ENCODE measurements around the gene ALKBH1. TPM values are rescaled to one million over a fixed set of nuclear protein-coding genes. Genes with fewer than 3 reads are reported as not detected.

ALKBH1 gene
- total RNA-seq, 1 donor from 2014 or later: 15.2 TPM

DNA sequence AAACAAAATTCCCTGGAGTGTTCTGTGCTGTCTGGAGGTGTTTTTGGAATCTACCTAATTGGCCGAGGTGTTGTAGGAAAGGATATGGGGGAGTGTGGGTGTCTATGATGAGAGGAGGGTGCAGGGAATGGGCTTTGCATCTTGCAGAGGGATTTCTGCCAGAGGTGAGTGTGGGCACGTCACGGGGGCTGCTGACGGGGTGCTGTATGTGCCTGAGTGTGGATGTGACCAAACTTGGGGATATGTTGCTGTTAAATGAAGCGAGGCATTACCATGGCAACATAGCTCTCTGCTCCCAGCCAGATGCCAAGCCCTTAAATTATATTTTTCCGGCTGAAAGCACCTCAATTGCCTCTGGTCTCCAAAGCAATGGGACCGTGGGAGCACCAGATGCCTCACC is 47.1 kb downstream of the ALKBH1 start:
- peaks cover 5% of the 10 kb centered on the region for H3K4me1 Mint-ChIP-seq (ENCODE audit: low read depth, unreplicated experiment)
- no peaks in the 10 kb centered on the region for H3K9me3 Mint-ChIP-seq (ENCODE audit: unreplicated experiment)
- Histone ChIP-seq H3K79me2 (ENCODE audit: insufficient read depth, low read length) (no peaks in the 10 kb centered on the region), H3K27me3 (ENCODE audit: insufficient read depth, low read length) (no peaks in the 10 kb centered on the region), H4K20me1 (ENCODE audit: insufficient read depth, low read length) (no peaks in the 10 kb centered on the region), H3K4me1 (ENCODE audit: insufficient read depth, low read length) (peaks cover 3% of the 10 kb centered on the region), H3K9me3 (ENCODE audit: insufficient read depth, low read depth, low read length) (no peaks in the 10 kb centered on the region), H2AFZ (ENCODE audit: low read depth, low read length) (peak overlapping the region; percentile 16), H3K9ac (ENCODE audit: low read length) (no peak overlapping the region), H3K4me3 (ENCODE audit: insufficient read depth, low read depth, low read length) (peak overlapping the region; percentile 23), H3K4me2 (ENCODE audit: low read length) (peak overlapping the region; percentile 64), H3K27ac (ENCODE audit: low read depth, low read length) (no peak overlapping the region), H3K36me3 (ENCODE audit: insufficient read depth, low read length) (no peaks in the 10 kb centered on the region)
- peaks cover 3% of the 10 kb centered on the region for H3K36me3 Mint-ChIP-seq (ENCODE audit: low read depth, unreplicated experiment)
- no peak for TF ChIP-seq EZH2 (IDR thresholded peaks at IDR 0.05; ENCODE audit: insufficient read depth, low read length)
- TF ChIP-seq, protein P1, sequence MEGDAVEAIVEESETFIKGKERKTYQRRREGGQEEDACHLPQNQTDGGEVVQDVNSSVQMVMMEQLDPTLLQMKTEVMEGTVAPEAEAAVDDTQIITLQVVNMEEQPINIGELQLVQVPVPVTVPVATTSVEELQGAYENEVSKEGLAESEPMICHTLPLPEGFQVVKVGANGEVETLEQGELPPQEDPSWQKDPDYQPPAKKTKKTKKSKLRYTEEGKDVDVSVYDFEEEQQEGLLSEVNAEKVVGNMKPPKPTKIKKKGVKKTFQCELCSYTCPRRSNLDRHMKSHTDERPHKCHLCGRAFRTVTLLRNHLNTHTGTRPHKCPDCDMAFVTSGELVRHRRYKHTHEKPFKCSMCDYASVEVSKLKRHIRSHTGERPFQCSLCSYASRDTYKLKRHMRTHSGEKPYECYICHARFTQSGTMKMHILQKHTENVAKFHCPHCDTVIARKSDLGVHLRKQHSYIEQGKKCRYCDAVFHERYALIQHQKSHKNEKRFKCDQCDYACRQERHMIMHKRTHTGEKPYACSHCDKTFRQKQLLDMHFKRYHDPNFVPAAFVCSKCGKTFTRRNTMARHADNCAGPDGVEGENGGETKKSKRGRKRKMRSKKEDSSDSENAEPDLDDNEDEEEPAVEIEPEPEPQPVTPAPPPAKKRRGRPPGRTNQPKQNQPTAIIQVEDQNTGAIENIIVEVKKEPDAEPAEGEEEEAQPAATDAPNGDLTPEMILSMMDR (IDR thresholded peaks at IDR 0.05; ENCODE audit: insufficient read depth, low read depth, low read length): no peak
- H3K27me3 Mint-ChIP-seq (ENCODE audit: low read depth, unreplicated experiment): no peaks in the 10 kb centered on the region
- FAIRE-seq: no peak
- no peak overlapping the region for H3K27ac Mint-ChIP-seq (ENCODE audit: unreplicated experiment)
- DNase-seq (ENCODE audit: low read depth): peak; percentile 44
- no peak overlapping the region for H3K4me3 Mint-ChIP-seq (ENCODE audit: unreplicated experiment)

DNA sequence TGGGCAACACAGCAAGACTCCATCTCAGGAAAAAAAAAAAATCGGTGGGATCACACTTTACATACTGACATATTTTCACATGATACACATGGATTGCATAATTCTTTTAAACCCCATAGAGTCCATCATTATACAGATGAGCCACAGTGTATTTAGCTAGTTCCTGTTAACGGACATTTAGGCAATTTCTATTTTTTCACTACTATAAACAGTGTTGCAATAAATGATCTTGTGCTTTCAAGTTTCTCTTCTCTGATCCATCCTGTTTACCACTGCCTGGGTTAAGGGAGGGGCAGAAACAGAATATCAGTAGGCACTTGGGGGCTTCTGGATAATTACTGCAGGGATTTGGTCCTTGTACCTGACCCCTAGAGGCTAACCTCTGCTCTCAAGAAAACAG is 48.0 kb downstream of the ALKBH1 start:
- Histone ChIP-seq H3K27ac (ENCODE audit: low read depth, low read length) (no peak overlapping the region), H2AFZ (ENCODE audit: low read depth, low read length) (no peak overlapping the region), H3K4me2 (ENCODE audit: low read length) (no peak overlapping the region), H3K9ac (ENCODE audit: low read length) (no peak overlapping the region), H3K9me3 (ENCODE audit: insufficient read depth, low read depth, low read length) (no peaks in the 10 kb centered on the region), H3K4me3 (ENCODE audit: insufficient read depth, low read depth, low read length) (no peak overlapping the region), H4K20me1 (ENCODE audit: insufficient read depth, low read length) (no peaks in the 10 kb centered on the region), H3K36me3 (ENCODE audit: insufficient read depth, low read length) (no peaks in the 10 kb centered on the region), H3K79me2 (ENCODE audit: insufficient read depth, low read length) (no peaks in the 10 kb centered on the region), H3K27me3 (ENCODE audit: insufficient read depth, low read length) (no peaks in the 10 kb centered on the region), H3K4me1 (ENCODE audit: insufficient read depth, low read length) (peaks cover 3% of the 10 kb centered on the region)
- Mint-ChIP-seq H3K27me3 (ENCODE audit: low read depth, unreplicated experiment) (no peaks in the 10 kb centered on the region), H3K27ac (ENCODE audit: unreplicated experiment) (no peak overlapping the region), H3K4me1 (ENCODE audit: low read depth, unreplicated experiment) (peaks cover 7% of the 10 kb centered on the region), H3K9me3 (ENCODE audit: unreplicated experiment) (no peaks in the 10 kb centered on the region), H3K36me3 (ENCODE audit: low read depth, unreplicated experiment) (peaks cover 3% of the 10 kb centered on the region), H3K4me3 (ENCODE audit: unreplicated experiment) (no peak overlapping the region)
- no peak for FAIRE-seq
- TF ChIP-seq, protein P1 (IDR thresholded peaks at IDR 0.05; ENCODE audit: insufficient read depth, low read depth, low read length): no peak
- TF ChIP-seq EZH2 (IDR thresholded peaks at IDR 0.05; ENCODE audit: insufficient read depth, low read length): no peak
- no peak for DNase-seq (ENCODE audit: low read depth)

DNA sequence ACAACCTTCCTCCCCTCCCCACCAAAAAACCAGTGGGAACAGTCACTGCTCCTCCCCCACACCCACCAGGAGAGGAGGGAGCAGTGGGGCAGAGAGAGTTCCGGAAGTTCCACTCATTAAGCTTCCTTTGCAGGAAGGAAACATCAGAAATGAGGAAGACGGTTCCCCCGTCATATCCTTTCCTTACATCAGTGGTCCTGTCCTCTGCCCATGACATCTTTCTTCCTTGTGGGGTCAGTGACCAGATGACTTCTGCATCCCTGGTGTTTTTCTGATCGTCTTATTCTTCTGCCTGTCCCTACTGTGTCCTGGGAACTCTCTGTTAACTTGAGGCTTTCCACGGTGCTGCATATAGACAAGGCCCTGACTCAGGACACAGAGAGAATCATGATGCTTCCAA is 50.5 kb downstream of the ALKBH1 start:
- H3K4me1 ChIP-seq (ENCODE audit: insufficient read depth, low read length): peaks cover 3% of the 10 kb centered on the region
- Mint-ChIP-seq H3K27ac (ENCODE audit: unreplicated experiment) (no peak overlapping the region), H3K36me3 (ENCODE audit: low read depth, unreplicated experiment) (peaks cover 3% of the 10 kb centered on the region), H3K27me3 (ENCODE audit: low read depth, unreplicated experiment) (no peaks in the 10 kb centered on the region), H3K9me3 (ENCODE audit: unreplicated experiment) (no peaks in the 10 kb centered on the region), H3K4me1 (ENCODE audit: low read depth, unreplicated experiment) (peaks cover 1% of the 10 kb centered on the region), H3K4me3 (ENCODE audit: unreplicated experiment) (no peak overlapping the region)
- H2AFZ ChIP-seq (ENCODE audit: low read depth, low read length): no peak overlapping the region
- DNase-seq (ENCODE audit: low read depth) (no peak), FAIRE-seq (no peak)
- H3K36me3 ChIP-seq (ENCODE audit: insufficient read depth, low read length): no peaks in the 10 kb centered on the region
- H3K27ac ChIP-seq (ENCODE audit: low read depth, low read length): no peak overlapping the region
- H3K79me2 ChIP-seq (ENCODE audit: insufficient read depth, low read length): no peaks in the 10 kb centered on the region
- no peak overlapping the region for H3K9ac ChIP-seq (ENCODE audit: low read length)
- H3K4me3 ChIP-seq (ENCODE audit: insufficient read depth, low read depth, low read length): no peak overlapping the region
- TF ChIP-seq, protein P1 (IDR thresholded peaks at IDR 0.05; ENCODE audit: insufficient read depth, low read depth, low read length): no peak
- no peak for TF ChIP-seq EZH2 (IDR thresholded peaks at IDR 0.05; ENCODE audit: insufficient read depth, low read length)
- no peaks in the 10 kb centered on the region for H3K9me3 ChIP-seq (ENCODE audit: insufficient read depth, low read depth, low read length)
- no peak overlapping the region for H3K4me2 ChIP-seq (ENCODE audit: low read length)
- H3K27me3 ChIP-seq (ENCODE audit: insufficient read depth, low read length): no peaks in the 10 kb centered on the region
- no peaks in the 10 kb centered on the region for H4K20me1 ChIP-seq (ENCODE audit: insufficient read depth, low read length)
